ENCODE measurements around the gene DNAH10.

DNAH10 gene

DNA sequence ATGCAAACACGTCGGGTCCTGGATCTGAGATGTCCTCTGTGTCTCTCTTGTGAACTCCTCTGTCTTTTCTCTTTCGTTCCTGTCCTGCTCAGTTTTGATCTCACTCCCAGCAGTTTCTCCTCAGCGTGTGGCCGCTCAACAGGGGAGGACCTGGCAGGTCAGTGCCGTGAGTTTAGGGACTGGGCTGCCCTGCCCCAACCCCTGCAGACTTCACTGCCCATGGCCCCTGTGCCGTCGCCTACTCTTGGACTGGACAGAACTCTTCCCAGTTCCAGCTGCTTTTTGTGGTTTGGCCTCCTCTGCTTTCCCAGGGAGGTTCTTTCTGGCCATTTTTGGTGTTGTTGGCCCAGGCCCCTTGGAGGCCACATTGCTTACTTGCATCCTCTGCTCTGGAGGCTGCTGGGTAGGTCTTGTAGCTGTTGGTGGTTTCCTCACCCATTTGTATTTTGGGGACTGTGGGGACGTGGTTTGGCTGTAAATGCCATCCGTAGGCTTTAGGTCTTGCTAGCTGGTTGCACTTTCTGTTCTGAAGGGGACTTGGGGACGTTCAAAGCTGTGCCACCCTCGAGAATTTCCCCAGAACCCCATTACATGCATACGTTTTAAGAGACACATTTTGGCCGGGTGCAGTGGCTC lies 20.0 kb upstream of the DNAH10 start:
- Histone ChIP-seq H3K9me3 (ENCODE audit: control insufficient read depth, insufficient read depth, low read depth, low read length) (no peaks in the 10 kb centered on the region), H3K4me1 (ENCODE audit: control insufficient read depth, insufficient read depth, low read length) (no peaks in the 10 kb centered on the region), H3K27ac (ENCODE audit: extremely low read depth, low read depth, low read length) (no peak overlapping the region), H3K36me3 (ENCODE audit: control insufficient read depth in 2 of 2, insufficient read depth in 1 of 2, low read length in 2 of 2) (peaks cover 56 to 72% of the 10 kb centered on the region in 2 experiments), H3K4me3 (ENCODE audit: low read depth, low read length) (no peak overlapping the region)
- TF ChIP-seq, protein P1, sequence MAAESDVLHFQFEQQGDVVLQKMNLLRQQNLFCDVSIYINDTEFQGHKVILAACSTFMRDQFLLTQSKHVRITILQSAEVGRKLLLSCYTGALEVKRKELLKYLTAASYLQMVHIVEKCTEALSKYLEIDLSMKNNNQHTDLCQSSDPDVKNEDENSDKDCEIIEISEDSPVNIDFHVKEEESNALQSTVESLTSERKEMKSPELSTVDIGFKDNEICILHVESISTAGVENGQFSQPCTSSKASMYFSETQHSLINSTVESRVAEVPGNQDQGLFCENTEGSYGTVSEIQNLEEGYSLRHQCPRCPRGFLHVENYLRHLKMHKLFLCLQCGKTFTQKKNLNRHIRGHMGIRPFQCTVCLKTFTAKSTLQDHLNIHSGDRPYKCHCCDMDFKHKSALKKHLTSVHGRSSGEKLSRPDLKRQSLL (tag by site-specific recombination; IDR thresholded peaks at IDR 0.05): no peak
- no peak for TF ChIP-seq REPIN1 (tag by site-specific recombination; IDR thresholded peaks at IDR 0.05; ENCODE audit: low read depth)
- no peak for TF ChIP-seq OVOL3 (tag by site-specific recombination; IDR thresholded peaks at IDR 0.05)
- no peak for TF ChIP-seq ZBTB8A (tag by site-specific recombination; IDR thresholded peaks at IDR 0.05)
- TF ChIP-seq ZNF202 (tag by site-specific recombination; IDR thresholded peaks at IDR 0.05; ENCODE audit: borderline replicate concordance): no peak
- TF ChIP-seq ZSCAN16 (tag by site-specific recombination; IDR thresholded peaks at IDR 0.05): no peak
- TF ChIP-seq ZNF791 (tag by site-specific recombination; IDR thresholded peaks at IDR 0.05): no peak
- no peak for TF ChIP-seq GLI4 (tag by site-specific recombination; IDR thresholded peaks at IDR 0.05)
- no peak for TF ChIP-seq ZNF776 (tag by site-specific recombination; IDR thresholded peaks at IDR 0.05; ENCODE audit: borderline replicate concordance)
- ChIA-PET CTCF (no interaction called here), POLR2A (no interaction called here)

DNA sequence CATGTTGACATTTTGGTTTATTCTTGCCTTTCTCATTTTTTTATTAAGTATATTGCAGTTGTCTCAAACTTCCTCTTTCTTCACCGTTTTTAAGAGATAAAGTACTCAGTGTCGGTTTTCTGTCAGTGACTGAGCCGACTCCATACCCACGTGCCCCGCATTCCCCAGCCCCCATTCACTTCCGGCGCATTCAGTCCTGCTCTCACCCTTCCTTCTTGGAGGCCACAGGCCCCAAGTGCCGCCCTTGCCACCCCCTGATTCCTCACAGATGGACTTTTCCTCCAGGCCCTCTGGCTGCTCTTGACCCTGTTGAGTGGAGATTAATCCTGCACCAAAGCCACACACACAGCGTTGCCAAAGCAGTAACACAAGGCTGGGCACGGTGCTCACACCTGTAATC lies 19.1 kb upstream of the DNAH10 start:
- H3K27ac ChIP-seq (ENCODE audit: extremely low read depth, low read depth, low read length): no peak overlapping the region
- ChIA-PET CTCF (no interaction called here), POLR2A (no interaction called here)
- peaks cover 47 to 73% of the 10 kb centered on the region in 2 experiments for H3K36me3 ChIP-seq (ENCODE audit: control insufficient read depth in 2 of 2, insufficient read depth in 1 of 2, low read length in 2 of 2)
- H3K4me3 ChIP-seq (ENCODE audit: low read depth, low read length): no peak overlapping the region
- no peaks in the 10 kb centered on the region for H3K4me1 ChIP-seq (ENCODE audit: control insufficient read depth, insufficient read depth, low read length)
- no peaks in the 10 kb centered on the region for H3K9me3 ChIP-seq (ENCODE audit: control insufficient read depth, insufficient read depth, low read depth, low read length)
- no peak for TF ChIP-seq WT1 (tag by site-specific recombination; IDR thresholded peaks at IDR 0.05)
- no peak for TF ChIP-seq ZNF341 (tag by site-specific recombination; IDR thresholded peaks at IDR 0.05; ENCODE audit: low read depth)
- TF ChIP-seq, protein P2, sequence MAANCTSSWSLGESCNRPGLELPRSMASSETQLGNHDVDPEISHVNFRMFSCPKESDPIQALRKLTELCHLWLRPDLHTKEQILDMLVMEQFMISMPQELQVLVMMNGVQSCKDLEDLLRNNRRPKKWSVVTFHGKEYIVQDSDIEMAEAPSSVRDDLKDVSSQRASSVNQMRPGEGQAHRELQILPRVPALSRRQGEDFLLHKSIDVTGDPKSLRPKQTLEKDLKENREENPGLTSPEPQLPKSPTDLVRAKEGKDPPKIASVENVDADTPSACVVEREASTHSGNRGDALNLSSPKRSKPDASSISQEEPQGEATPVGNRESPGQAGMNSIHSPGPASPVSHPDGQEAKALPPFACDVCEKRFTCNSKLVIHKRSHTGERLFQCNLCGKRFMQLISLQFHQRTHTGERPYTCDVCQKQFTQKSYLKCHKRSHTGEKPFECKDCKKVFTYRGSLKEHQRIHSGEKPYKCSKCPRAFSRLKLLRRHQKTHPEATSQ (tag by site-specific recombination; IDR thresholded peaks at IDR 0.05): no peak
- TF ChIP-seq ZXDB (tag by site-specific recombination; IDR thresholded peaks at IDR 0.05): no peak
- TF ChIP-seq, protein P3, sequence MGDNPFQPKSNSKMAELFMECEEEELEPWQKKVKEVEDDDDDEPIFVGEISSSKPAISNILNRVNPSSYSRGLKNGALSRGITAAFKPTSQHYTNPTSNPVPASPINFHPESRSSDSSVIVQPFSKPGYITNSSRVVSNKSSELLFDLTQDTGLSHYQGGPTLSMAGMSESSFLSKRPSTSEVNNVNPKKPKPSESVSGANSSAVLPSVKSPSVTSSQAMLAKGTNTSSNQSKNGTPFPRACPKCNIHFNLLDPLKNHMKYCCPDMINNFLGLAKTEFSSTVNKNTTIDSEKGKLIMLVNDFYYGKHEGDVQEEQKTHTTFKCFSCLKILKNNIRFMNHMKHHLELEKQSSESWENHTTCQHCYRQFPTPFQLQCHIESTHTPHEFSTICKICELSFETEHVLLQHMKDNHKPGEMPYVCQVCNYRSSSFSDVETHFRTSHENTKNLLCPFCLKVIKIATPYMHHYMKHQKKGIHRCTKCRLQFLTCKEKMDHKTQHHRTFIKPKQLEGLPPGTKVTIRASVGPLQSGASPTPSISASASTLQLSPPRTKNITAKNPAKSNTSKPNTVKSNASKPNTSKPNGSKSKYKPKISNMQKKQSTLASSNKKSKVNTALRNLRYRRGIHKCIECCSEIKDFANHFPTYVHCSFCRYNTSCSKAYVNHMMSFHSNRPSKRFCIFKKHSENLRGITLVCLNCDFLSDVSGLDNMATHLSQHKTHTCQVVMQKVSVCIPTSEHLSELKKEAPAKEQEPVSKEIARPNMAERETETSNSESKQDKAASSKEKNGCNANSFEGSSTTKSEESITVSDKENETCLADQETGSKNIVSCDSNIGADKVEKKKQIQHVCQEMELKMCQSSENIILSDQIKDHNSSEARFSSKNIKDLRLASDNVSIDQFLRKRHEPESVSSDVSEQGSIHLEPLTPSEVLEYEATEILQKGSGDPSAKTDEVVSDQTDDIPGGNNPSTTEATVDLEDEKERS (tag by site-specific recombination; IDR thresholded peaks at IDR 0.05): no peak
- no peak for TF ChIP-seq ZNF701 (tag by site-specific recombination; IDR thresholded peaks at IDR 0.05)
- no peak for TF ChIP-seq ZNF510 (tag by site-specific recombination; IDR thresholded peaks at IDR 0.05; ENCODE audit: insufficient replicate concordance)
- no peak for TF ChIP-seq ZNF654 (tag by site-specific recombination; IDR thresholded peaks at IDR 0.05; ENCODE audit: low read depth)
- TF ChIP-seq, protein P4, sequence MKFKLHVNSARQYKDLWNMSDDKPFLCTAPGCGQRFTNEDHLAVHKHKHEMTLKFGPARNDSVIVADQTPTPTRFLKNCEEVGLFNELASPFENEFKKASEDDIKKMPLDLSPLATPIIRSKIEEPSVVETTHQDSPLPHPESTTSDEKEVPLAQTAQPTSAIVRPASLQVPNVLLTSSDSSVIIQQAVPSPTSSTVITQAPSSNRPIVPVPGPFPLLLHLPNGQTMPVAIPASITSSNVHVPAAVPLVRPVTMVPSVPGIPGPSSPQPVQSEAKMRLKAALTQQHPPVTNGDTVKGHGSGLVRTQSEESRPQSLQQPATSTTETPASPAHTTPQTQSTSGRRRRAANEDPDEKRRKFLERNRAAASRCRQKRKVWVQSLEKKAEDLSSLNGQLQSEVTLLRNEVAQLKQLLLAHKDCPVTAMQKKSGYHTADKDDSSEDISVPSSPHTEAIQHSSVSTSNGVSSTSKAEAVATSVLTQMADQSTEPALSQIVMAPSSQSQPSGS (tag by site-specific recombination; IDR thresholded peaks at IDR 0.05; ENCODE audit: low read depth): no peak
- TF ChIP-seq, protein P5, sequence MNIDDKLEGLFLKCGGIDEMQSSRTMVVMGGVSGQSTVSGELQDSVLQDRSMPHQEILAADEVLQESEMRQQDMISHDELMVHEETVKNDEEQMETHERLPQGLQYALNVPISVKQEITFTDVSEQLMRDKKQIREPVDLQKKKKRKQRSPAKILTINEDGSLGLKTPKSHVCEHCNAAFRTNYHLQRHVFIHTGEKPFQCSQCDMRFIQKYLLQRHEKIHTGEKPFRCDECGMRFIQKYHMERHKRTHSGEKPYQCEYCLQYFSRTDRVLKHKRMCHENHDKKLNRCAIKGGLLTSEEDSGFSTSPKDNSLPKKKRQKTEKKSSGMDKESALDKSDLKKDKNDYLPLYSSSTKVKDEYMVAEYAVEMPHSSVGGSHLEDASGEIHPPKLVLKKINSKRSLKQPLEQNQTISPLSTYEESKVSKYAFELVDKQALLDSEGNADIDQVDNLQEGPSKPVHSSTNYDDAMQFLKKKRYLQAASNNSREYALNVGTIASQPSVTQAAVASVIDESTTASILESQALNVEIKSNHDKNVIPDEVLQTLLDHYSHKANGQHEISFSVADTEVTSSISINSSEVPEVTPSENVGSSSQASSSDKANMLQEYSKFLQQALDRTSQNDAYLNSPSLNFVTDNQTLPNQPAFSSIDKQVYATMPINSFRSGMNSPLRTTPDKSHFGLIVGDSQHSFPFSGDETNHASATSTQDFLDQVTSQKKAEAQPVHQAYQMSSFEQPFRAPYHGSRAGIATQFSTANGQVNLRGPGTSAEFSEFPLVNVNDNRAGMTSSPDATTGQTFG (tag by site-specific recombination; IDR thresholded peaks at IDR 0.05; ENCODE audit: borderline replicate concordance): no peak
- TF ChIP-seq SP7 (tag by site-specific recombination; IDR thresholded peaks at IDR 0.05): no peak
- TF ChIP-seq ZNF501 (tag by site-specific recombination; IDR thresholded peaks at IDR 0.05): no peak
- no peak for TF ChIP-seq ZNF830 (tag by site-specific recombination; IDR thresholded peaks at IDR 0.05; ENCODE audit: low read depth)
- TF ChIP-seq, protein P6, sequence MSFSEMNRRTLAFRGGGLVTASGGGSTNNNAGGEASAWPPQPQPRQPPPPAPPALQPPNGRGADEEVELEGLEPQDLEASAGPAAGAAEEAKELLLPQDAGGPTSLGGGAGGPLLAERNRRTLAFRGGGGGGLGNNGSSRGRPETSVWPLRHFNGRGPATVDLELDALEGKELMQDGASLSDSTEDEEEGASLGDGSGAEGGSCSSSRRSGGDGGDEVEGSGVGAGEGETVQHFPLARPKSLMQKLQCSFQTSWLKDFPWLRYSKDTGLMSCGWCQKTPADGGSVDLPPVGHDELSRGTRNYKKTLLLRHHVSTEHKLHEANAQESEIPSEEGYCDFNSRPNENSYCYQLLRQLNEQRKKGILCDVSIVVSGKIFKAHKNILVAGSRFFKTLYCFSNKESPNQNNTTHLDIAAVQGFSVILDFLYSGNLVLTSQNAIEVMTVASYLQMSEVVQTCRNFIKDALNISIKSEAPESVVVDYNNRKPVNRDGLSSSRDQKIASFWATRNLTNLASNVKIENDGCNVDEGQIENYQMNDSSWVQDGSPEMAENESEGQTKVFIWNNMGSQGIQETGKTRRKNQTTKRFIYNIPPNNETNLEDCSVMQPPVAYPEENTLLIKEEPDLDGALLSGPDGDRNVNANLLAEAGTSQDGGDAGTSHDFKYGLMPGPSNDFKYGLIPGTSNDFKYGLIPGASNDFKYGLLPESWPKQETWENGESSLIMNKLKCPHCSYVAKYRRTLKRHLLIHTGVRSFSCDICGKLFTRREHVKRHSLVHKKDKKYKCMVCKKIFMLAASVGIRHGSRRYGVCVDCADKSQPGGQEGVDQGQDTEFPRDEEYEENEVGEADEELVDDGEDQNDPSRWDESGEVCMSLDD (tag by site-specific recombination; IDR thresholded peaks at IDR 0.05): no peak
